Epithelial cell of prostate (primary cell): Measurements from ENCODE around the gene QRFPR.
"Not testable (repeated sequence)": the region's sequence is repeated elsewhere in the genome, so short reads cannot be mapped to it uniquely, and the experiment has no call there.

Experiments used
- DNase-seq: peaks from one replicate; pipeline ENCODE4 v3.0.0-alpha.2; 2011; ENCODE audit warnings: low read depth, low spot score
- H3K27ac ChIP-seq: fragments of 450-650 bp; 2 replicates; pipeline ENCODE4 v1.5.1; 2017; ENCODE audit warnings: mild to moderate bottlenecking

The QRFPR gene

GRCh38 chr4:121380776-121381462 lies at the start of gene QRFPR:
Gene QRFPR, minus strand, starts transcription at chr4:121381018. Its CDS starts 371 bp downstream, at chr4:121380647.
- no peak for DNase-seq
- no peak within 1 kb of the TSS for H3K27ac ChIP-seq

GRCh38 chr4:121428721-121429120 lies 47.9 kb upstream of the QRFPR start:
- no peak for DNase-seq
- H3K27ac ChIP-seq = no peak overlapping the region

GRCh38 chr4:121421594-121421993 lies 40.8 kb upstream of the QRFPR start:
- no peak overlapping the region for H3K27ac ChIP-seq
- no peak for DNase-seq

- DNase-seq = no peak
- no peak overlapping the region for H3K27ac ChIP-seq
These were observed 30.4 kb upstream of the QRFPR start for GRCh38 chr4:121411151-121411744.

DNA sequence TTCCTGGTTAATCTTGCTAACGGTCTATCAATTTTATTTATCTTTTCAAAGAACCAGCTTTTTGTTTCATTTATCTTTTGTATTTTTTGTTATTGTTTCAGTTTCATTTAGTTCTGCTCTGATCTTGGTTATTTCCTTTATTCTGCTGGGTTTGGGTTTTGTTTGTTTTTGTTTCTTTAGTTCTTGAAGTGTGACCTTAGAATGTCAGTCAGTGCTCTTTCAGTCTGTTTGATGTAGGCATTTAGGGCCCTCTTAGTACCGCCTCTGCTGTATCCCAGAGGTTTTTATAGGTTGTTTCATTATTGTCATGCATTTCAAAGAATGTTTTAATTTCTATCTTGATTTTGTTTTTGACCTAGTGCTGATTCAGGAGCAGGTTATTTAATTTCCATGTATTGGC lies 27.7 kb upstream of the QRFPR start:
- H3K27ac ChIP-seq, DNase-seq: not testable (repeated sequence)

- no peak for DNase-seq
- H3K27ac ChIP-seq = no peak overlapping the region
These were observed 19.8 kb upstream of the QRFPR start for GRCh38 chr4:121400632-121401031.

GRCh38 chr4:121397941-121398601 lies 17.3 kb upstream of the QRFPR start:
- DNase-seq = peak; percentile 18
- H3K27ac ChIP-seq = no peak overlapping the region

DNA sequence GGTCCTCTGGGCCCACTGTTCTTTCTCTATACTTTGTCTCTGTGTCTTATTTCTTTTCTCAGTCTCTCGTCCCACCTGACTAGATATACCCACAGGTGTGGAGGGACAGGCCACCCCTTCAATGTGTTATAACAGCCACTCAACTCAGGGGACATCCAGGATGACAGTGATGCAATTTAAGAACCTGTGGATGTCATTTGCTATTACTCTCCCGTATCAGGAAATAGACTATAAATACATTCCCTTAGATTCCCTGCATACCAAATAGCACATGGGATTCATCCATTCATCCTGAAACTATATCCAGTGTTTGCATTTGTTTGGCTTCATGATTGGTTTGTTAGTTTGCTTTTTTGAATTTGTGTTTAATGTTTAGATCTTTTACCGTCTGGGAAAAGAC lies 16.6 kb upstream of the QRFPR start:
- H3K27ac ChIP-seq = no peak overlapping the region
- DNase-seq = no peak

DNA sequence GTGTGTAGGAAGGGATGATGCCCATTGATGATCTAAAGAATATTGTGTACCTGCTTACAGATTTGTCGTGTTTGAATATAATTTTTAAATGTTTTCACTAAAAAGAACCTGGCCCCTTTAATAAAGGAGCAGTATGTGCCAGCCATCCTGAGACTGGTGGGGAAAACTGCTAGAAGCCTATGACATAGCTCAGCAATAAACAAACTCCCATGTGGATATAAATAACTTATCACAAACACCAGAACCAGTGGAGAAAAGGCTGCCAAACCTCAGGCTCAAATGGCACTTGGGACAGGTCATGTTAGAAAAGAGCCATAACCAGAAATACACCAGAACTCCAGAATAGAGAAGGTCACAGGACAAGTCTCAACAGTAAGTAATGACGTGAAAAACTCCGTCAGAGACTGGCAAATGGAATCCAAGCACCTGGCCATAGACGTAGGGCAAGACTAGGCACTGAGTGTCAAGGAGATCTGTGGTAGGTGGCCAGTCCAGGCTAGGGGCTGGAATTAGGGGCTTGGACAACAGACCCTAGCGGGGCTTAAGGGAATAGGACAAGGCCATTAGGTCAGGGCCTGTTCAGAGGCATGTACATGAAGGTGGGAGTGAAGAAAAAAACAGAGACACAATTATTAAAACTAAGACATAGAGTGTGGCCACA lies 11.7 kb upstream of the QRFPR start:
- no peak for DNase-seq
- no peak overlapping the region for H3K27ac ChIP-seq

DNA sequence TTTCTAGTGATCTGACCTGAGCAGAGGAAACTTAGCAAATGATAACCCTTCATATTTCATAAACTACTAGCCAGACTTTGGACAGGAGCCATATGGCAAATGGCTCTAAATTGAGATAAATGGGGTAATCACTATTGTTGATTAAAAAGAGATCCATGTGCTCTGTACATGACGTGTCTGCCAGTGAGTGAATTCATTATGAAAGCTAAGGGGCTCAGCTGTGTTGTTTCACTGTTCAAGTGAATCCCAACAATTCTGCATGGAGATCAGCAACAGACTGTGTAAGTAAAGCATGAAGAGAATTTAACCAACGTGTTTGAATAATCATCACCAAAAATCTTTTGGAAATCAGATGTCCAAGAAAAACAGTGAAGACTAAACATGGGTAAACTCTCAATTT lies 9.5 kb upstream of the QRFPR start:
- no peak overlapping the region for H3K27ac ChIP-seq
- no peak for DNase-seq

DNA sequence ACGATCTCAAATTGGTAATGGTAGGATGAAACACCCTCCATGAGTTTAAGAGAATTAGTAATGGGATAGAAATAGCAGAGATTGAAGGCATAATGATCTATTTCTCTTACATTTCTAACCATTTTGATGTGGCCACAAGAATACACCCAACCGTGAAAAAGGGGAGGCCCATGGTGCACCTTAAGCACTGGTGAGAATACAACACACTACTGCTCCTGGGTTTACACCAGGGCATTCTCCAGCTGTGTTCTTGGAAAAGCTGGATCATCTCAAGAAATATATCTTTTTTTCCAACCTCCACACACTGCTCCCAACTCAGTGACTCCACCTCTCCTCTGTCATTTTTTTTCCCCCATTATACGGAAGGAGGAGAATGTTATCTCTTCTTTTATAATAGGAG lies 1.5 kb downstream of the QRFPR start:
- H3K27ac ChIP-seq = no peak overlapping the region
- DNase-seq = no peak

DNA sequence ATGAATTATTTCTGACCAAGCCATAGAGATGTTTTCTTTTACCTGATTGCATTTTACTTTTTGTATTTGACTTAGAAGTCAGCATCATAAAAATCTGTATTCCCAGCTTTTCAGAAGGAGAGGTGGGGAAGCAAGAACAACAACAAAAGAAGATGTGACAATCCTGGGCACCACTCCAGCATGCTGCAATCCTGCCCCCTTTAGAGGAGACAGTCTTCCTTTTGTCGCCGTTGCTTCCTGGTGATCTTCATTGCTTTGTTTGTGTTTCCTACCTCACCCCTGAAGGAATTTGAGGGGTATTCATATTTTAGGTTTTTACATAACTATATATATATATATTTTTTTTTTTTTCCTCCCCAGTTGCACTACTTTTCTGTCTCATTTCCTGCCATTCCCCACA lies 3.7 kb downstream of the QRFPR start:
- no peak for DNase-seq
- no peak overlapping the region for H3K27ac ChIP-seq

DNA sequence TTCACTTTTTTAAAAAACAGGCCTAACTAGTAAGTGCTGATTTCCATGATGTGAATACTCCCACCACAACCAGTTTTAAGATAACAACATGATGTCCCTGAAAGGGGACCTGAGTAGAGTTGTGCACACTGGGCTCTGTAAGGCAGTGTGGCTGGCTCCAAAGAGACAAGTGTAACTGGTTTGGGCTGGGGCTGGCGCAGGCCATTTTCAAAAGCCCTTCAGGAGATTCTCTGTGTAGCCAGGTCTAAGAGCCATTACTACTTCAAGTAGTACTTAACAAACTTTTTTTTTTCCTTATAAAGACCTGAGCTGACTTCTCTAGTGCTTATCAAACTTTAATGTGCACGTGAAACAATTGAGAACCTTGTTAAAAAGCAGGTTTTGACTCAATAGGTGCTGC lies 4.3 kb downstream of the QRFPR start:
- DNase-seq = no peak
- no peak overlapping the region for H3K27ac ChIP-seq

DNA sequence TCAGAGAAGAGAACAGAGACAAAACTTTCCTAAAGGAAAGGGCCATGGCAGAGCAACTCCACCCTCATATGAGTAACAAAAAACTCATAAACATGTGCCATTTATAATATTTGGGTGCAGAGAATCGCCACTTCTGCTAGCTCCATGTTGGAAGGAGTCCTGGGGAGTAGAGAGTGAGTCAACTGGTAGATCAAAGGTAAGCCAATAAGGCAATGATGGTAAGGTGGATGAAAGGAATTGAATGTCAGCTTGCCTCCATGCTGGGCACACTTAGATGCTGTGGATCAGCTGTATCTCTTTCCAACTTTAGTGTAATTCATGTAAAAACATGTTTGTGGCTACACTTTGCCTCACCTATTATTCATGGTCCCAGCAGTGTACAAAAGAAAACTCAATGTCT lies 4.7 kb downstream of the QRFPR start:
- H3K27ac ChIP-seq = no peak overlapping the region
- DNase-seq = no peak

GRCh38 chr4:121375262-121375661 lies 5.6 kb downstream of the QRFPR start:
- no peak overlapping the region for H3K27ac ChIP-seq
- DNase-seq = no peak

- DNase-seq = no peak
- H3K27ac ChIP-seq = no peak overlapping the region
These were observed 7.0 kb downstream of the QRFPR start for GRCh38 chr4:121373841-121374240.

DNA sequence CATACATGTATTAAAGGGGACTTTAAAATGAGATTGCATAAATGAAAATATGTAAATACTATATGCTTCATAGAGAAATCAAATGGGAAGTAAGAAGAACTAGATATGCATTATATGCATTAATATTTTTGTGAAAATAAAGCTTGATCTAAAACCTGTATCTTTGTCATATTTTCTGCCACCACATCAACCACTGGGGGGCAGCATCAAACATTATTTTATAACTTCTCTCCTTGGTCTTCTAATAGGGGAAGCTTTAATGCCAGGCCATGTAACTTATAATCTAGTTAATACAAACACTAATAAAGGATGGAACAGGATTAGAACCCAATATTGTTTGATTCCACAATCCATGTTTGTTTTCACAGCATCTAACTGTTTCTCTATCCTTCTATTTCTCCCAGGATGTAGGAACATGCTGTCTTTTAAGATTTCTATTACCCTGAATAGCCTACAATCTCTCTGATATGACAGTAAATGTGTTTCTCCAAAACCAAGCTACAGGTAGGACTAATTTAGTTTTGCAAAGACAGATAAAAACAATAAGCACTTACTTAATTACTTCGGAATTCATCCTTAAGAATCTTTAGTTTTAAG lies 10.0 kb downstream of the QRFPR start:
- DNase-seq = no peak
- no peak overlapping the region for H3K27ac ChIP-seq

- no peak for DNase-seq
- H3K27ac ChIP-seq = no peak overlapping the region
These were observed 20.3 kb downstream of the QRFPR start for GRCh38 chr4:121360495-121360894.

DNA sequence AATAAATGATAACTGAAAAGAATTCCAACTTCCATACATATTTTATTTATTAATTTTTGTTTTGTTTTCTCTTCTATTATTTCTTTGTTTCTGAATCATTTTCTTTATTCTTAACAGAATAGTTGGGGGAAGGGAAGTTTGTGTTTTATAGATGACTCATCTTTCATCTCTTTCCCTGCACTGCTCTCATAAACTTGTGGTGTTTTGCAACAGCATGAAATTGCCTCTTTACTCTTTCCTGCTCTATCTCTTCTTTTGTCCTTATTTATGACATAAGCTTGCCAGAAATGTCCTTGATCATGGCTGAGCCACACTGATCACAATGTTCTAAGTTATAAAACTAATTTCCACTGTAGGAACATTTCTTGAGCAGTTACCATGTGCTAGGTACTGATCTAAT lies 22.3 kb downstream of the QRFPR start:
- DNase-seq = no peak
- peak overlapping the region; percentile 59 for H3K27ac ChIP-seq

GRCh38 chr4:121353213-121353612 lies 27.6 kb downstream of the QRFPR start:
- DNase-seq = no peak
- no peak overlapping the region for H3K27ac ChIP-seq

- H3K27ac ChIP-seq = no peak overlapping the region
- DNase-seq = no peak
These were observed 36.7 kb downstream of the QRFPR start for GRCh38 chr4:121344098-121344497.
